NCI-H2081 treated with DMSO at 0.1 percent for 48 hours (cell line): ENCODE results near the gene CACNA1B.
"Not testable (repeated sequence)": the region's sequence is repeated elsewhere in the genome, so short reads cannot be mapped to it uniquely, and the experiment has no call there.

Experiments used
- DNase-seq: peaks from one replicate; lab custom pipeline; 2025; lab: John Stamatoyannopoulos, UW

The CACNA1B gene

GRCh38 chr9:137877506-137878122 is at the start of gene CACNA1B:
Gene CACNA1B (plus strand): TSS chr9:137877782. CDS start chr9:137877934, 152 bp downstream.
- DNase-seq: not testable (repeated sequence)

DNA sequence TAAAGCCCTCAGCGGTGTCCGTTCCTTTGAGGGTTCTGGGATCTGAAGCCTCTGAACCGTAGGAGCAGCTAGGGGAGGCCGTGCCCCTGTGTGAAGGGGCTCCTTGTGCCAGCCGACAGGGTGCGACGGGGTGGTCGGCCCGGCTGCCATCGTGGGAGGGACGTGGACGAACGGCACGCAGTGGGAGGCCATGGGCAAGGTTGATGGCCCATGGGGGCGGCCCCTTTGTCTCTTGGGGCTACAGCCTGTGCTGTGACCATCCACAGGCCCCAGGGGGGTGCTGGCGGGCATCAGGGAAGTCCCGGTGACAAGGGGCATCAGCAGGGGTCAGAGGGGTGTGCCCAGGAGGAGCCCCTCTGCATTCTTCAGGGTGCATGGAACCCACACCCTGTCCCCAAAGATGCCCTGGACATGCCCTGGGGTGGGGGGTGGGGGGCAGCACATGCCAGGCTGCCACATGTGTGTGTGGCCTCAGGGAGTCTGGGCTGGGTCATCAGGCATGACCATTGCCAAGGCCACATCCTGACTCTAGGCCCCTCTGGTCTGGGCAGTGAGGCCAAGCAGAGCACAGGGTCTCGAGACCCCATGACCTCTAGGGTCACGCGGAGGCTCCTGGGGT is 49.6 kb upstream of the CACNA1B start:
- DNase-seq: no peak

DNA sequence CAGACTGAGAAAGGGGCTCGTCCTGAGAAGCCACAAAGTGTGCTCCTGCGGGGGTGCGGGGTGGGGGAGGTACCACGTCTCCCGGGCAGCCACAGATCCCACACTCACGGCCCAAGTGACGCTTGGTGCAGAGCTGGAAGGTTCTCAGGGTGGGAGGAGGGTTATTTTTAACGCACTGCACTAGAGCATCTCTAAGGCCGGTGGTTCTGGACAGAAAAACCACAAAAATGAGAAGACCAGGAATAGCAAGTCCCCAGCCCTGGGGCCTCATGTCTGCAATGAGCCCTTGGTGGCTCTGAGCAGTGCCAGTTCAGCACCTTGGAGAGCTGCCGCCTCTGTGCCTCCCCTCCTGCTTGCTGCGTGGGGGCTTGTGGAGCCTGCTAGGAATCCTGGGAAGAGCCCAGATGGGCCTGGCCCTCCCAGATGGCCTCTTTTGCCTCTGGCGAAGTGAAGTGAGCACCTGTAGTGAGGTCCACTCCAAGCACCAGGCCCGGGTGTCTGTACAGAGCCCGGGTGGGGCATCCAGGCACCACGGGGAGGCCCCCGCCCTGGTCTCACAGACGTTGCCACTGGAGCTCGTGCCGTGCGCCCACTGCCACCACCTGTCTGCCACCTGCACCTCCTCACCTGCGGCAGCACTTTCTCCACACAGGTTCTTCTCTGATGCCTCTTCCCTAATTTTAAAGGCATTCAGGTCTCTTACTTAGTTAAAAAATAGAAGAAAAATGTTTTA is 48.9 kb upstream of the CACNA1B start:
- DNase-seq: no peak

GRCh38 chr9:137829260-137829996 is 48.2 kb upstream of the CACNA1B start:
- DNase-seq: no peak

- no peak for DNase-seq
Observed at GRCh38 chr9:137832191-137832700, 45.3 kb upstream of the CACNA1B start.

DNA sequence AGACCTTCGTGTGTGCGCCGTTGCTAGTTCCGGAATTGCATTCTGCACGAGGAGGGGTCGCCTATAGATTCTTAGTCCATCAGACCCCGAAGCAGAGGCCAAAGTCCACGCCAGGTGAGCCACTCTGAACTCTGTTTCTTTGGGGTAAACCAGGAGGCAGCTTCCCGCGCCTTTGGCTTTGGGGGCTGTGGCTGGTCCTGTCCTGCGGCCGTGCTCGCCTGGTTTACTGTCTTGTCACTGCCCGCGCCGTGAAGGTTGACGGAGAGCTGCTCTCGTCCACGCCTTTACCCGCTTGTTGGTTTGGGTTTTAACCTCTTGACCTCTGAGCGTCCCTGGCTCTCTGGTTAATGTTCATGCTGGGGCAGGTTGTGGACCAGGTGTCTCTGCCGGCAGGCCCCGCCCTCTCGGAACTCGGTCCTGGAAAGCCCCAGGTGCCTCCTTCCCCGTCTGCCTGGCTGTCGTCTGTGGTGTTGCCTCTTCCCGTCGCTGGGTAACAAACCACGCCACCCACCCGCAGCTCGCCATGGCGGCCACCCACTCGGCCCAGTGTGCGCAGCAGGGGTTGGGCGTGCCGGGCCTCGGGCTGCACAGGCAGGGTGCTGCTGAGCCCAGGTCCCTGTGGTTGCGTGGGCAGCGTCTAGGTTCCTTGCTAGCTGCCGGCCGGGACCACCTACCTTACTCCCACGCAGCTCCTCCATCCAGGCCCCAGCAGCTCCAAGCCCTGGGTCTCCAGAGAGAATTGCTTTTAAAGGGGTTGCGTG is 44.6 kb upstream of the CACNA1B start:
- DNase-seq: no peak

DNA sequence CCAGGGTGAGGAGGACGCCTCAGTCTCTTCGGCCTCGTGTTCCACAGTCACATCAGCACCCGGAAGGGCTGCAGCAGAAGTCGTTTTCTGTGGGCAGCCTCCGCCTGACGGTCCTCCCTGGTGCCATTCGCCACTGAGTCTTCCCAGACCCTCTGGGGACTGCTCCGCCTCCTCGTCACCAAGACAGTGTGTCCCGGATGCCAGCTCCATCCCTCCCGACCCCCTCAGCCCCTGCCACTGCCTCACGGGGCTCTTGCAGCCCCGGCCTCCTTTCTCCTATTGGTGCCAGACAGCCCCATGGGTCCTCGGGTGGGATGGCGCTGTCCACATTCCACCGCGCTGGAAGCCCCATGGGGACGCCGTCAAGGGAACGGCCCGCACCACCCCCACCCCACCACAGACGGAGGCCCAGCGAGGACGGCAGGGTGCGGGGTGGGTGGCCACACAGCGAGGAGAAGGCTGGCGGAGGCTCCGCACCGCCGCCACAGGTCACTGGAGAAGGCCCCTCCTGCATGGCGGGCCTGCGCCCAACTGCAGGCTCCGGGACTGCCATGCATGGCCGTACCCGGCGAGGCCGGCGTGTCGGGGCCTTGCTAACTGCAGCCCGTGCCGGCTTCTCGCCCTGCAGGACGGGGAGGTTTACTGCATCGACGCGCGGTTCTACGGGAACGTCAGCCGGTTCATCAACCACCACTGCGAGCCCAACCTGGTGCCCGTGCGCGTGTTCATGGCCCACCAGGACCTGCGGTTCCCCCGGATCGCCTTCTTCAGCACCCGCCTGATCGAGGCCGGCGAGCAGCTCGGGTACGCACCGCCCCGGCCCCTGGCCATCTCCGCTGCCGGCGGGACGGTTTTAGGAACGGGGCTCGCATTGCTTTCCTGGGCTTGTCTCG is 43.6 kb upstream of the CACNA1B start:
- DNase-seq: no peak

GRCh38 chr9:137834846-137835546 is 42.6 kb upstream of the CACNA1B start:
- DNase-seq: no peak

- DNase-seq: no peak
Observed at GRCh38 chr9:137836151-137836830, 41.3 kb upstream of the CACNA1B start.

DNA sequence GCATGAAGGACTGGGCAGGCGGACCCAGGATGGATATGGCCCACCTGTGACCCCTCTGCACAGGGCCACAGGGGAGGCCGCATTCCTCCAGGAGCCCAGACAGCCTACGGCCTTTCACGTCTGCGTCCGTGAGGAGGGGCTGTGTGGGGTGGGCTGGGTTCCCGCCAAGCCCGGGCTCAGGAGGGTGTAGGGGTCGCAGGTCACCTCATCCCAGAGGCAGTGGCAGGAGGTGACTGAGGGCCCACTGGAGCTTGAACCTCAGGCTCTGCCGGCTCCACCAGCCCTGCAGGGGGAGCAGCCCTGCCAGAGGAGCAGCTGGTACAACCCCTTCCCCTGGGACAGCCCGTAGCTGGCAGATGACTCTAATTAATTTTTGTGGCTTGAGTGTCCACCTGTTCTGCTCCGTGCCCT is 40.7 kb upstream of the CACNA1B start:
- no peak for DNase-seq

- no peak for DNase-seq
Observed at GRCh38 chr9:137837345-137838278, 40.0 kb upstream of the CACNA1B start.

DNA sequence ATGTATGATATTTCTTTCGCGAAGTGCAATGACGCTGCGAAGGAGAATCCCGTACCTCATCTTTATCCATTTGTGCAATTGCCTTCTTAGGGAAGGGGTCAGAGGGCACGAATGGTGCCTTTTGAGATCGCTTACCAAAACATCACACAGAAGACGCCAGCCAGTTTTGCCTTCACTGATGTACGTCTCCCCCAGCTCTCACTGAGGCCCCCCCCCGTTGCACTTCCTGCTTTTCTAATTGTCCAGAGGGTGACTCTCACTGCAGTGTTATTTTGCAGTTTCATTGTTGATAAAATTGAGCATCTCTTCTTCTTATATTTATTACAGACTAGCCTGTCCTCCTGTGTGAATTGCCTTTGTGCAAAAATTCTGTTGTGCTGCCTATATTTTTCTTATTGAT is 39.0 kb upstream of the CACNA1B start:
- no peak for DNase-seq

DNA sequence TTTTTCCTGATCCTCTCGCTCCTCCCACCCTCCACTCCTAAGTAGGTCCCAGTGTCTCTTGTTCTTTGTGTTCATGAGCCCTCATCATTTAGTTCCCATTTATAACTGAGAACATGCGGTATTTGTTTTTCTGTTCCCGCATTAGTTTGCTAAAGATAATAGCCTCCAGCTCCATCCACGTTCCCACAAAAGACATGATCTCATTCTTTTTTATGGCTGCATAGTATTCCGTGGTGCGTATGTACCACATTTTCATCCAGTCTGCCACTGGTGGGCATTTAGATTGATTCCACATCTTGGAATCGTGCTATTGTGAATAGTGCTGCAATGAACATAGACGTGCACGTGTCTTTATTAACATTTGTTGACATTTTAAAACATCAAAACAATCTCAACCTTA is 34.2 kb upstream of the CACNA1B start:
- no peak for DNase-seq

GRCh38 chr9:137851516-137852267 is 25.9 kb upstream of the CACNA1B start:
- no peak for DNase-seq

- DNase-seq: no peak
Observed at GRCh38 chr9:137853392-137853995, 24.1 kb upstream of the CACNA1B start.

DNA sequence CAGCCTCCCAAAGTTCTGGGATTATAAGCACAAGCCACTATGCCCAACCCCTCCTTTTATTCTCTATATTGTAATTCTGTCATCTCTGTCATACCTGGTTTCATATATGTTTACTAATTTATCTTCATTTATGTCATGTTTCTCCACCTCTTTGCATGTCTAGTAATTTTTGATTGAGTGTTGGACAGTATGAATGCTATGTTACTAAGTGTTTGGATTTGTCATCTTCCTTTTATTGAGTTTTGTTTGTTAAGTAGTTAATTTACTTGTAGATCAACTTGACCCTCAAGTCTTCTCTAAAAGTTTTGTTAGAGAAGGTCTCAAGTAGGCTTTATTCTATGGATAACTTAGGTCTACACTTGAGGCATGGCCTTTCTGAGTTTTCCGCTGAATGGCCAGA is 17.2 kb upstream of the CACNA1B start:
- DNase-seq: no peak

DNA sequence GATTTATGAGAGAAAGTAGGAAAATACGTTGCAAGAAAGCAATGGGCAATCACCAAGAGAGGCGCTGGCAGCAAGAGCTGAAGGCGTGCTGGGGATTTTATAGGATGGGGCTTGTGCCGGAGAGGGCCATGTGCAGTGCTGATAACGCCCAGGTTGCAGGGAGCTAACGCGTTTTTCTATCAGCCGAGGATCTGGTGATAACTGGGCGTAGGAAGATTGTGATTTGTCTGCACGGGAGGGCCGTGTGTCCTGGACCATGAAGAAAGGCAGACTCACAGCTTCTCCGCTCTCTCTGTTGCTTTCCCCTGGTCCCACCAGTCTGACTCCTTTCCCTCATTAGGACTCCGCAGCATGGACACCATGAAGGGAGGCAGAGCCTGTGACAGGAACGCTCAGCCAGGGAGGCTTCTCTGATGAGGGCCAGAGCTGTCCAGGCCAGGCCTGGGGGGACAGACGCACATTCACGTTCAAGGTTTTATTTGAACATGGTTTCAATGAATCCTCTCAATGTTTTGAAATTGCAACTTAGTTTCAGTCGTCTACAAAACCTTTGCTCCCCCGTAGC is 11.9 kb upstream of the CACNA1B start:
- DNase-seq: no peak
